Kidney glomerular epithelial cell (primary cell): Measurements from ENCODE around the gene KYNU.
A peak's percentile ranks its signal among the peaks of the same experiment; 100 is the strongest.
"Not testable (repeated sequence)": the region's sequence is repeated elsewhere in the genome, so short reads cannot be mapped to it uniquely, and the experiment has no call there.

Experiments
- DNase-seq: peaks from one replicate; lab custom pipeline; 2025; lab: John Stamatoyannopoulos, UW

The KYNU gene

DNA sequence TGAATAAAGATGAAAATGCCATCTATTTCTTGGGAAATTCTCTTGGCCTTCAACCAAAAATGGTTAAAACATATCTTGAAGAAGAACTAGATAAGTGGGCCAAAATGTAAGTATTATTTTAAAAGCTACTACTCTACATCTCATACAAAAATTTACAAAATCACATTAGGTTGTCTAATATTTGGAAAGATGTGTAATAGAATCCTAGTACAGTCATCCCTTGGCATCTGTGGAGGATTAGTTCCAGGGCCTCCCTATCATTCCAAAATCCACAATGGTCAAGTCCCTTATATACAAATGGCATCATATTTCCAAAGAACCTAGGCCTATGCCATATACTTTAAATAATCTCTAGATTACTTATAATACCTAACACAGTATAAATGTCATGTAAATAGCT is 41.2 kb downstream of the KYNU start:
- no peak for DNase-seq

DNA sequence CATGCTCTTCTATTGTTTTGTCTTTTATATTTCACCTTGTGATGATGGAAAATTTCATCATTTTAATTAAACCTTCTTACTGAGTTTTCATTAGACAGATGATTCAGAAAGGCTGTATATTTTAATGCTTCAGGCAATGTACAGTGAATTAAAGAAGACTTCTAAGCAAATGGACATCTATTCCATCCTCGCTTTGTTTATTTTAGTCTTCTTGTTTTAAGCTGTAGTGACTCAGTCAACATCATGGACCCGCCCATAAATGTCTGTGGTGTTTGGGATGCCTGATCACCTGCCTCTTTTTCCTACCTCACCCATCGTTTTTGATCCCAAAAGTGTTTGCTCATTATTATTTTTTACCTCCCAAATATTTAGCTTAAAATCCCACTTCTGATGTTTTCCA is 43.1 kb downstream of the KYNU start:
- DNase-seq, result no peak

DNA sequence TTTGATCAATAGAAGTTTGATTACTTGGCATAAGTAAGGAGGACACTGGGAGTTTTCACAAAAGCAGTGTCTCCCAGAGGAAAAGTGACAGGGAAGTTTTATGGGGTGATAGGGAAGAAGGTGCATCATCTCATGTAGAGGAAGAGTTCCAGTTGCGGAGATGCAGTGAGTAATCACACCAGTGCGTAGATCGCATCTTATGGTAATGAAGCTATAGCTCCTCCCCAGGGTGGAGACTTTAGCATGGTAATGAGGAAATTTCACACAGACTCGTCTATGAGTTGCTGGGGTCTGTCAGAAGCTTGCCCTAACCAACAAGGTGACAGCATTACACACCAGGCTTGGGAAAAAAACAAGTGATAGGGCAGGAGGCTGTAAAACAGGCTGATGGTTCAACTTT is 49.0 kb downstream of the KYNU start:
- DNase-seq, result no peak

DNA sequence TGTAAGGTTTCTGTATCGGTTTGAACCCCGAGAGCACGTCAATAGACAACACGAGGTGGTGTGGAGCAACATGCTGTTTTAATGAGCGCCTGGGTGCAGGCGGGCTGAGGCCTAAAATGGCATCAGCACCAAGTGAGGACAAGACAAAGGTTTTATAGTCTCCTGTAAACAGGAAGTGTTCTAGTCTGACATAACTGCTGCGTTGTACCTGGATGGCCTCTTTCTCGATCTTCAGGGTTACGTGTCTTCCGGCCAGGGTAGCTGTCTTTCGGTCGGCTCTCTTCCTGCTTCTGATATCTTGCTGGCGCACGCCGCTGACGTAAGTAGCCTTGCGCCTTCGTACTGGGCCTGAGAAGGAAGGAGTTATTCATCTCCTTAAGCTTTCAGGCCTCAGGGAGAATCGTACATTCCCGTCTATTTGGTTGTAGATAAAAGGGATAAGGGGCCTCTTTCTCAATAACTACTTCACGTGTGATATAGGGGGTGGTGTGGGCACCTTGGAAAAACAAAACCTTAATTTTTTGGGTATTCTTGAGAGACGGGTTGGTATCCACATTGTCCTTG is 53.5 kb downstream of the KYNU start:
- DNase-seq, result no peak

DNA sequence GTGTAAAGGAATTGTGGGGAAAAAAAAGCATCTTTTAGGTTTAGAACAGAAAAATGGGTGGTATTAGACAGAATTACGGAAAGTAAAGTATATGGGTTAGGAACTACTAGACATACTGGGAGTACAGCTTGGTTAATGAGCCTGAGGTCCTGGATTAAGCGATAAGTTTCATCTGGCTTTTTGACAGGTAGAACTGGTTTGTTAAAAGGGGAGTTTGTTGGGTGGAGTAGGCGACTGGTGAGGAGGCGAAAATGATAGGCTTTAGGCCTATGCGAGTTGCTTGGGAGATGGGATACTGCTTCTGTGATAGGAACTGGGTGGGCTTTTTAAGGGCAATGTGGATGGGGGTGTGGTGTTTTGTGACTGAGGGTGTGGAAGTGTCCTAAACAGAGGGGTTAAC is 56.5 kb downstream of the KYNU start:
- DNase-seq, result no peak

DNA sequence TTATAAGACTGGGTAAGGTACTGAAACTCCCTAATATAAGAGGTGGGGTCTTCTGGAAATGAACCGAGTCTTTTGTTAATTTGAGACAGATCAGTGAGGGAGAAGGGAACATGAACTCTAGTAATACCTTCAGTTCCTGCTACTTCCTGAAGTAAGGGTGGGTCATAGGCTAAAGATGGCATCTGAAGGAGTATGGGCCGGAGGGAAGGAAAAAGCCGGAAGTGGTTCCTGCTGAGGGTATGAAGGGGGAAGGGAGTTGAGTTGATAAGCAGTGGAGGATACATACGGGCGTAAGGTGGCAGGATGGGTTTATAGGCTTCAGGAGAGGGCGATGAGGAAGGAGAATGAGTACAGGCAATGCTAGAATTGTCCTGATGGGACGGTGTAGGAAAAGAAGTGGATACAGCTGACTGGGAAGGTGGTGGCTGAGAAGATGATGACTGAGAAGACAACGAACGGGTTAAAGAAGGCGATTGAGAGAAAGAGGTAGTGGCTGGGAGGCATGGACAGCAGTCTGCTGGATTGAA is 58.2 kb downstream of the KYNU start:
- DNase-seq, result no peak

DNA sequence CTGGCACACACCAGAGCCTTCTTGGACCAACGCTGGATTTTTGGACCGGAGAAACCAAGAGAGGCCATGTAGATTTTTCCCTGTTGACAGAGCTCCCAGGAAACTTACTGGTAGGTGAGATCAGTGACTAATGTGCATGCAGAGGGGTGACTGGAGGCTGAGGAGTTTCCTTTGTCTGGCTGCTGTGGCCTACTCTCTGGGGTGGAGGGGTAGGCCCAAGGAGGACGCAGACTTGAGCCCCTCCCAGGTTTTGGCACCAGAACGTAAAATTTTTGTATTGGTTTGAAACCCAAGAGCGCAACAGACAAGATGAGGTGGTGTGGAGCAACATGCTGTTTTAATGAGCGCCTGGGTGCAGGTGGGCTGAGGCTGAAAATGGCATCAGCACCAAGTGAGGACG is 59.2 kb downstream of the KYNU start:
- no peak for DNase-seq

DNA sequence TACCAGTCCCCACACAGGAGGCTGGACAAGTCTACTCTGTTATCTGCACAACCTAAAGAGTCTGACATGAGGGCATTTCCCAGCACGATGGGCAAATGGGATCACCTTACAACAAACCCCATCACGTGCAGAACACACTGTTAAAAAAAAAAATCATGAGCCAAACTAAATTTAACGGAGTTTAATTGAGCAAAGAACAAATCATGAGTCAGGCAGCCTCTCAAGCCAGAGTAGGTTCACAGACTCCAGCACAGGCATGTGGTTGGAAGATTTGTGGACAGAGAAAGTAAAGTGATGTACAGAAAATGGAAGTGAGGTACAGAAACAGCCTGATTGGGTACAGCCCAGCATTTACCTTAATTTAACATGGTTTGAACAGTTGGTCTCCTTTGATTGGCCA is 59.9 kb downstream of the KYNU start:
- DNase-seq, result no peak

DNA sequence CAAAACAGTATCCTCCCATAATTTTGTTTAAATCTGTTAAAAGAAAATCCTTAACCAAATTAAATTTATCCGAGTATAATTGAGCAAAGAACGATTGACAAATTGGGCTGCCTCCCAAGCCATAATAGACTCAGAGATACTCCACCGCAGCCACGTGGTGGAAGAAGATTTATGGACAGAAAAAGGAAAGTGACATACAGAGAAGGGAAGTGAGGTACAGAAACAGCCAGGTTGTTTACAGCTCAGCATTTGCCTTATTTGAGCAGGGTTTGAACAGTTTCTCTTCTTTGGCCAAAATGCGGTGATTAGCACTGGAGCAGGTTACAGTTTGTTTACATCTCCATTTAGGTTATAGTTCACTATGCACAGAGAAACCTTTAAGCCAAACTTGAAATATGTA is 60.8 kb downstream of the KYNU start:
- DNase-seq, result no peak

DNA sequence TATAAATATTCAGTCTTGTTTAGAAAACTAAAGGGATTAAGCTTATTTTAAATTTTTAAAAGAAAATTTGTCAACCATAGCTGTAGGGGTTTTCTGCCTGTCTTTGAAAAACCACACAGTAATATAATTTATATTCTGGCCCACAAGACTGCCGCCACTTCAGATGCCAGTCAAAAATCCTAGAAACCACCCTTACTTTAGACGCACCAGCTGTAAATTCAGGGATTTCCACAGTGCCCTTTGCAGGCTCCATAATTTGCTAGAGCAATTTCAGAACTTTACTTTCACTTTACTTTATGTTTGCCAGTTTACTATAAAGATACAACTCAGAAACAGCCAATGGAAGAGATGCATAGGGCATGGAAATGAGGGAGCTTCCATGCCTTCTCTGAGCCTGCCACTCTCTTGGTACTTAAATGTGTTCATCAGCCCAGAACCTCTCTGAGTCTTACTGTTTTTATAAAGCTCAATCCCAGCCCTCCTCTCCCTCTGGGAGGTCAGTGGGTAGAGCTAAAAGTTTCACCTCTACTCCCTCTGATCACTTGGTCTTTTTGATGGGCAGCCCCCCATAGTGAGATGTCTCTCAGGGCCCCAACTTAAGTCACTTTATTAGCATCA is 63.3 kb downstream of the KYNU start:
- DNase-seq, result no peak

DNA sequence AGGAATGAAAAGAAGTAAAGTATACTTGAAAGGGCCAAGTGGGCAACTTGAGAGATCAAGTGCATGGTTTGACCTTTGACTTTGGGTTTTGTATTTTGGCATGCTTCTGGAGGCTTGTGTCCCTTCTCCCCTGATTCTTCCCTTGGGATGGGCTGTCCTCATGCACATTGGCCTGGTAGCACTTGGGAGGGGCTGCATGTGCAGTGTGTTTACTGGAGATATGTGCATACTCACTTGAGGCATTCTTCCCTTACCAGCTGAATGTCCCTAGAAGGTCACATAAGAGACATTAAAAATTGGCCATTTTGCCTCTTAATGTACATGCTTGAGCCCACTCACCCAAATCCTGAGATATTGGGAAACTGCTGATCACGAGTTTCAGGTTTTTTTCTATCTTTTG is 65.2 kb downstream of the KYNU start:
- no peak for DNase-seq

DNA sequence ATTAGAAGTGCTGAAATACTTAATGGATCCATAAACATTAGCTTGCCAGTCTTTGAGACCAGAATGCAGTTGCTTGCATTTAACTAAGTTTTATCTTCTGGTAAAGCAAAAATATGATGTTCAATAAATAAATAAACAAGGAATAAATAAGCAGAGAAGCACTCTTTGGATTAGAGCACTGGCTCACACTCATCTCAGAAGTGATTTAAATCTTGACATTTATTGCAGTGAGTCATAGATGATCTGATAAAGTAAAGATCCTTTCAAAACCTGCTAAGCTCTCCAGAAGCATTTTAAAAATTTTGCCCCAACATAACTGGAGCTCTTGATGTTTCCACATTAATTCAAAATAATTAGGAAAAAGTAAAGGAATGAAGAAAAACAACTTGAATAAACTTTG is 66.8 kb downstream of the KYNU start:
- peak; percentile 23 for DNase-seq

DNA sequence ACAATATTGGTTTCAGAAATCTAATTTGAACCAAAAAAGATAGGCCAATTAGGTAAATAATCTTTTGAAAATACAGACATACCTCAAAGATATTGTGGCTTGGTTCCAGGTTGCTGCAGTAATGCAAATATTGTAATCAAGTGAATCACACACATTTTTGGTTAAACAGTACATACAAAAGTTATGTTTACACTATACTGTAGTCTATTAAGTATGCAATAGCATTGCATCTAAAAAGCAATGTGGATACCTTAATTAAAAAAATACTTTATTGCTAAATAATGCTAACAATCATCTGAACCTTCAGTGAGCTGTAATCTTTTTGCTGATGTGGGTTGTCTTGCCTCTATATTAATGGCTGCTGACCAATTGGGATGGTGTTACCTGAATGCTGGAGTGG is 67.3 kb downstream of the KYNU start:
- no peak for DNase-seq

DNA sequence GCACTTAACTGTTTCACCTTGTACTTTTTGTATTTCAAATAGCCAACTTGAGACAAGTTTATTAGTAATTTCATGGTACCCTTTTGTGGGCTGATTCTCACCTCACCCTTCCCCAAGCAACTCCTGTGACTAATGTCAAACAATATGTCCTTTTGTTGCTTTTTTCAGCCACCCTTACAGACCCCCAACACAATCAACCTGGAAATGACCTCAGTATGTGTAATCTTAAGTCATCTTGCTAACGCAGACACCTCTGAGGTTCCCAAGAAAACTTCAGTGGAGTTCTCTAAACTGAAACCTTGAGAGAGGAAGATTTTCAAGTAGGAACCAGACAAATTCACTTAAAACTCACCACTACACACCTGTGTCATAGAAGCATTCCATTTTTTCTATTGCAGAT is 69.5 kb downstream of the KYNU start:
- DNase-seq, result no peak

DNA sequence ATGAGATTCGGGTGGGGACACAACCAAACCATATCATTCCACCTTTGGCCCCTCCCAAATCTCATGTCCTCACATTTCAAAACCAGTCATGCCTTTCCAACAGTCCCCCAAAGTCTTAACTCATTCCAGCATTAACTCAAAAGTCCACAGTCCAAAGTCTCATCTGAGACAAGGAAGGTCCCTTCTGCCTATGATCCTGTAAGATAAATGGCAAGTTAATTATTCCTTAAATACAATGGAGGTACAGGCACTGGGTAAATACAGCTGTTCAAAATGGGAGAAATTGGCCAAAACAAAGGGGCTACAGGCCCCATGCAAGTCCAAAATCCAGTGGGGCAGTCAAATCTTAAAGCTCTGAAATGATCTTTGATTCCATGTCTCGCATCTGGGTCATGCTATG is 71.3 kb downstream of the KYNU start:
- not testable (repeated sequence) for DNase-seq

DNA sequence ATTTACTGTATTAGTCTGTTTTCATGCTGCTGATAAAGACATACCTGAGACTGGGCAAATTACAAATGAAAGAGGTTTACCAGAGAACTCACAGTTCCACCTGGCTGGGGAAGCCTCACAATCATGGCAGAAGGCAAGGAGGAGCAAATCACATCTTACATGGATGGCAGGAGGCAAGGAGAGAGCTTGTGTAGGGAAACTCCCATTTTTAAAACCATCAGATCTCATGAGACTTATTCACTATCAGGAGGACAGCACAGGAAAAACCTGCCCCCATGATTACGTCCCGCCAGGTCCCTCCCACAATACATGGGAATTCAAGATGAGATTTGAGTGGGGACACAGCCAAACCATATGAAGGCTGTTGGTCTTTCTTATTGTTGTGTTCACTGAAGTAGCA is 72.9 kb downstream of the KYNU start:
- DNase-seq, result not testable (repeated sequence)

DNA sequence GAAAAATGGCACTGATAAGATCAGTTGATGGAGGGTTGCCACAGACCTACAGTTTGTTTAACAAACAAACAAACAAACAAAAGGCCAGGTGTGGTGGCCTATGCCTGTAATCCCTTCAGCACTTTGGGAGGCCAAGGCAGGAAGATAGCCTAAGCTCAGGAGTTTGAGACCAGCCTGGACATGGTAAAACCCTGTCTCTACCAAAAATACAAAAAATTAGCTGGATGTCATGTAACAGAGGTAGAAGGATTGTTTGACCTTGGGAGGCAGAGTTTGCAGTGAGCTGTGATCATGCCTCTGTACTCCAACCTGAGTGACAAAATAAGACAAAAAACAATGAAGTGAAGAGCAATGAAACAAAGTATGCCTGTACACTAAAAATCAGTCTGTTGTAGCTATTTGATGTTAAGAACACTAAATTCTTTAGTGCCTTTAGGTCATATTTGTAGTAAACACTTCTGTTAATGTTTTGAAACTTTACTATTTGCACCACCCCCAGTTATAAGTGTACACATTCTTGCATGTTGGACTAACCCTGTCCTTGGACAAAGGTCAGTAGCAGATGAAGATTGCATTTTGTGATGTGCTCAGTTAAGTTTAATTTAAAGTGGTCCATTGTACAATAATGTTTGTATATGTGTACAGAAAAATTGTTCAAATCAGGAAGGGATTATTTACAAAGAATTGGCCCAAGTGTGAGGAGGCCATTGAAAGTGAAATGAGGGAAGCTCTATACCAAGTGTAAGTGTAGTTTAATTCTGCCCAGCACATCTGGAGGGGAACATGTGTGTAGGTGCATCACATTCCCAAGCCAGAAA is 73.9 kb downstream of the KYNU start:
- no peak for DNase-seq

DNA sequence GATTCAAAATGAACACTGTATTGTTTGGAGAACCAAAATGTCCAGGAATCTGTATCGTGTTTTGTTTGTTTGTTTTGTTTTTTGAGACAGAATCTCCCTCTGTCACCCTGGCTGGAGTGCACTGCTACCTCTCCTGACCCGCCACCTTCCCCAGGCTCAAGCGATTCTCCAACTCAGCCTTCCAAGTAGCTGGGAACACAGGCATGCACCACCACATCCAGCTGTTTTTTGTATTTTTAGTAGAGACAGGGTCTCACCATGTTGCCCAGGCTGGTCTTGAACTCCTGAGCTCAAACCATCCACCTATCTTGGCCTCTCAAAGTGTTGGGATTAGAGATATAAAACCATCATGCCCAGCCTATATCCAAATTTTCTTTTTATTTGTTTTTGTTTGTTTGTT is 74.6 kb downstream of the KYNU start:
- no peak for DNase-seq

DNA sequence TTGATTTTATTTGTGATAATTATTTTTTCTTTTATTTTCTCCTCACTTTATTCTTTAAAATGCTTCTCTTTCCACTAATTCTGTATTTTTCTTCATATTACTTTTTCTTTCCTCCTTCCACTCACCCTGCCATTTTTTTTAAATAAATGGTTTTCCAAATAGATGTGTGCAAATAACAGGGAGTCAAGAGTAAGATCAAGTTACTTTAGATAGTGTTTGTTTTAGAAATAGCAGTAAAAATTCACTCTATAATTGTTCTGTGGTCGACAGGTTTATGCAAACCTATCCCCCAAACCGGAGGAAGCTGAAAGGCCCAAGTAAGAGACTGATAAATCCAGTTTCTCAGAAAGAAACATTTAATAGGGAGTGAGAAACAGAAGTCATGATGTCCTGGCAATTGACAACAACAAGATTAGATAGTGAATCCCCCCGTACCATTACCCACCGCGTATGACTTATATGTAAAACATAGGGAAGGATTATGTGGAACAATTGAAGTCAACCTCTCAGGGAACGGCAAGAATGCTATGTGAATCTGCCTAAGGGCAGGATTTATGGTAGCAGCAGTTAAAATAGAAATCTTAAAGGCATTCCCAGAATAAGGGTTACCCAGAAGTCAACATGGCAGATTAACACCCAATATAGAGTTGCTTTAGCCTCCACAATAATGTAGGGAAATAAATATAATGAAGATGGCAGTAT is 75.5 kb downstream of the KYNU start:
- DNase-seq, result no peak

DNA sequence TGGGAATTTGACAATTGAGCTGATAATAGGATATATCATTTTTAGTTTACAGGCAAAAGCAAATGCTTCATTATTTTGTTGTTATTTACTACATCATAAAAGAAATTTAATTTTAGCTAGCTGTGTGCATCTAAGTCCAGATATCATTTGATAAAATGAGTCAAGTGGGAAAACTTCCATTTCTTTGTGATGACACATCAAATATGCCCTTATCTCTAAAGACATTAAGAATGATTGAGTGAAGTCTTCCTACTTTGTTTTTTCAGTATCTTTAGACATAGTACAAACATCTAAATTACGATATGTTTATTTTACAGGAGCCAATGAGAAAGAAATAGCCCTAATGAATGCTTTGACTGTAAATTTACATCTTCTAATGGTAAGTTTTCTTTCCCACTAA is 77.0 kb downstream of the KYNU start:
- no peak for DNase-seq

DNA sequence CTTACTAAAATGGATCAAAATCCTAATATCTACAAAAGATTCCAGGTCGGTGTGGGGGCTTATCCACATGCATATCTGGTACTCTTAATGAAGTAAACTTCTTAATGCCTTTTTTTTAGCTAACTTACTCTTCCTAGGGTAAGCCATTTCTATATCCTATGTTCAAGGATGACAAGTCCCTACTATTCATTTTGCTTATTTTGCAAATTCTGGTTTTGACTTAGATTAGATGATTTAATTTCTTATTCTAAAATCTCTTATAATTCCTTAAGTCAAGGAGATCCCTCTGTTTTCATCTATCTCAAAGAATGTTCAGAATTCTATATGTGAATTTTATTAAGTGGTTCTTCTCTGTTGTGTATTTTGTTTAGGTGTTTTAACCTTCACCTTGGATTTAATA is 79.7 kb downstream of the KYNU start:
- DNase-seq, result no peak

DNA sequence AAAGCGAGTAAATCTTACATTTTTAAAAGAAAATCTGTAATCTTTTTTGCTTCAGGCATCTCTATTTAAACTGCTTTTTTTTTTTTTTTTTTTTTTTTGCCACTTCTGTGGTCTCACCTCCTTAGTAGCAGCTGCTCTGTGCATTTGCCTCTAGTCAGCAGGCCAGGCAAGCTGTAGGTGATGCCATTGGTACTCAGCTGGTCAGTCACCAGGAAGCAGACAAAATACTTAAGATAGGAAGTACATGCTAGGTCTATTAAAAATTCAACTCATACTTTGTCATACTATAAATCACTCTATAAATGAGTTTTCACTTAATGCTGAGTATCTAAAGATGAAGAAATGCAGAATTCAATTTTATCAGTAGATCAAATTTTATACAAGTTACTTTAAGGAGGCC is 83.7 kb downstream of the KYNU start:
- no peak for DNase-seq

DNA sequence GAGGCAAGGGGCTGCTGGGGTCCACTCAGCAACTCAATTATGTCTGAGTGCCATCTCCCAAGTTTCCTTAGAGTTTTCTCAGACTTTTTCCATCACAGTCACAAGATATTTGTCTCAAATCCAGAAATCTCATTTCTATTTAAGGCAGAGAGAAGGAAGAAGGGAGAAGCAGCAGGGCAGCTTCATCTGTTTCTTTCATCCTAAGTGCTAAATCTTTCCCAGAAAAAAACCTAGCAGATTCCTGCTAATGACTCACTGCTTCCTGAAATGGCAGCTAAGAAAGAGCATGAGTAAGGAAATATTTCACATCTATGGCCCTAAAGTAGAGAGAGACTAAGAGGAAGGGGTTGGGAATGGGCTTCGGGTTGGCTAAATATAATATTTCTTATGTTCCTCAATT is 88.0 kb downstream of the KYNU start:
- DNase-seq, result no peak
